ENCODE results near the gene JDP2.

DNA sequence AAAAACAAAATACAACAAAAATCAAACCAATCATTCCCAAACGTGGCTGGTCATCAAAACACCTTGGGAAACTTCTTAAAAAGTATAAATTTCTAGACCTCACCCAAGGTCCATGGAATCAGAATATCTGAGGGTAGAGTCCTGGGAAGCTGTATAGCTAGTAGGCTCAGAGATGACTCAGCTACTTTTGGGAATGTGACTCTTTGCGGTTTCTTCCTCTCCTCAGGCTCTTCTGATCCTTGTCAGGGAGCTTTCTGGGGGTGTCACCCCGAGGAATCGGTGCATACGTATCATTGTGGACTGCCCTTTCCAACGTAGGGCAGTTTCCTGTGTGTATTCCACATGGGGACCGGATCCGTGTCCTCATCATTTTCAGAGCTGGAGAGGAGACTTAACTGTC, 14.8 kb downstream of the JDP2 start:
- TF ChIP-seq, protein P1, sequence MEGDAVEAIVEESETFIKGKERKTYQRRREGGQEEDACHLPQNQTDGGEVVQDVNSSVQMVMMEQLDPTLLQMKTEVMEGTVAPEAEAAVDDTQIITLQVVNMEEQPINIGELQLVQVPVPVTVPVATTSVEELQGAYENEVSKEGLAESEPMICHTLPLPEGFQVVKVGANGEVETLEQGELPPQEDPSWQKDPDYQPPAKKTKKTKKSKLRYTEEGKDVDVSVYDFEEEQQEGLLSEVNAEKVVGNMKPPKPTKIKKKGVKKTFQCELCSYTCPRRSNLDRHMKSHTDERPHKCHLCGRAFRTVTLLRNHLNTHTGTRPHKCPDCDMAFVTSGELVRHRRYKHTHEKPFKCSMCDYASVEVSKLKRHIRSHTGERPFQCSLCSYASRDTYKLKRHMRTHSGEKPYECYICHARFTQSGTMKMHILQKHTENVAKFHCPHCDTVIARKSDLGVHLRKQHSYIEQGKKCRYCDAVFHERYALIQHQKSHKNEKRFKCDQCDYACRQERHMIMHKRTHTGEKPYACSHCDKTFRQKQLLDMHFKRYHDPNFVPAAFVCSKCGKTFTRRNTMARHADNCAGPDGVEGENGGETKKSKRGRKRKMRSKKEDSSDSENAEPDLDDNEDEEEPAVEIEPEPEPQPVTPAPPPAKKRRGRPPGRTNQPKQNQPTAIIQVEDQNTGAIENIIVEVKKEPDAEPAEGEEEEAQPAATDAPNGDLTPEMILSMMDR (IDR thresholded peaks at IDR 0.05; ENCODE audit: insufficient read depth, low read length, poor library complexity, severe bottlenecking) = no peak
- TF ChIP-seq EZH2phosphoT487 (conservative IDR thresholded peaks at IDR 0.05; ENCODE audit: low read length) = no peak

Data from SU-DHL-6 (cell line).